Activated CD4-positive, CD25-positive, alpha-beta regulatory T cell treated with anti-CD3 and anti-CD28 coated beads, Interleukin-2, amount 50 U/mL, for 16 hours (primary cell): ENCODE data around the gene GRIP1.

Experiments
- DNase-seq: peaks from one replicate; pipeline ENCODE4 v3.0.0-alpha.2; 2020; ENCODE audit warnings: low read depth, low spot score

Gene GRIP1, protein sequence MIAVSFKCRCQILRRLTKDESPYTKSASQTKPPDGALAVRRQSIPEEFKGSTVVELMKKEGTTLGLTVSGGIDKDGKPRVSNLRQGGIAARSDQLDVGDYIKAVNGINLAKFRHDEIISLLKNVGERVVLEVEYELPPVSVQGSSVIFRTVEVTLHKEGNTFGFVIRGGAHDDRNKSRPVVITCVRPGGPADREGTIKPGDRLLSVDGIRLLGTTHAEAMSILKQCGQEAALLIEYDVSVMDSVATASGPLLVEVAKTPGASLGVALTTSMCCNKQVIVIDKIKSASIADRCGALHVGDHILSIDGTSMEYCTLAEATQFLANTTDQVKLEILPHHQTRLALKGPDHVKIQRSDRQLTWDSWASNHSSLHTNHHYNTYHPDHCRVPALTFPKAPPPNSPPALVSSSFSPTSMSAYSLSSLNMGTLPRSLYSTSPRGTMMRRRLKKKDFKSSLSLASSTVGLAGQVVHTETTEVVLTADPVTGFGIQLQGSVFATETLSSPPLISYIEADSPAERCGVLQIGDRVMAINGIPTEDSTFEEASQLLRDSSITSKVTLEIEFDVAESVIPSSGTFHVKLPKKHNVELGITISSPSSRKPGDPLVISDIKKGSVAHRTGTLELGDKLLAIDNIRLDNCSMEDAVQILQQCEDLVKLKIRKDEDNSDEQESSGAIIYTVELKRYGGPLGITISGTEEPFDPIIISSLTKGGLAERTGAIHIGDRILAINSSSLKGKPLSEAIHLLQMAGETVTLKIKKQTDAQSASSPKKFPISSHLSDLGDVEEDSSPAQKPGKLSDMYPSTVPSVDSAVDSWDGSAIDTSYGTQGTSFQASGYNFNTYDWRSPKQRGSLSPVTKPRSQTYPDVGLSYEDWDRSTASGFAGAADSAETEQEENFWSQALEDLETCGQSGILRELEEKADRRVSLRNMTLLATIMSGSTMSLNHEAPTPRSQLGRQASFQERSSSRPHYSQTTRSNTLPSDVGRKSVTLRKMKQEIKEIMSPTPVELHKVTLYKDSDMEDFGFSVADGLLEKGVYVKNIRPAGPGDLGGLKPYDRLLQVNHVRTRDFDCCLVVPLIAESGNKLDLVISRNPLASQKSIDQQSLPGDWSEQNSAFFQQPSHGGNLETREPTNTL

DNA sequence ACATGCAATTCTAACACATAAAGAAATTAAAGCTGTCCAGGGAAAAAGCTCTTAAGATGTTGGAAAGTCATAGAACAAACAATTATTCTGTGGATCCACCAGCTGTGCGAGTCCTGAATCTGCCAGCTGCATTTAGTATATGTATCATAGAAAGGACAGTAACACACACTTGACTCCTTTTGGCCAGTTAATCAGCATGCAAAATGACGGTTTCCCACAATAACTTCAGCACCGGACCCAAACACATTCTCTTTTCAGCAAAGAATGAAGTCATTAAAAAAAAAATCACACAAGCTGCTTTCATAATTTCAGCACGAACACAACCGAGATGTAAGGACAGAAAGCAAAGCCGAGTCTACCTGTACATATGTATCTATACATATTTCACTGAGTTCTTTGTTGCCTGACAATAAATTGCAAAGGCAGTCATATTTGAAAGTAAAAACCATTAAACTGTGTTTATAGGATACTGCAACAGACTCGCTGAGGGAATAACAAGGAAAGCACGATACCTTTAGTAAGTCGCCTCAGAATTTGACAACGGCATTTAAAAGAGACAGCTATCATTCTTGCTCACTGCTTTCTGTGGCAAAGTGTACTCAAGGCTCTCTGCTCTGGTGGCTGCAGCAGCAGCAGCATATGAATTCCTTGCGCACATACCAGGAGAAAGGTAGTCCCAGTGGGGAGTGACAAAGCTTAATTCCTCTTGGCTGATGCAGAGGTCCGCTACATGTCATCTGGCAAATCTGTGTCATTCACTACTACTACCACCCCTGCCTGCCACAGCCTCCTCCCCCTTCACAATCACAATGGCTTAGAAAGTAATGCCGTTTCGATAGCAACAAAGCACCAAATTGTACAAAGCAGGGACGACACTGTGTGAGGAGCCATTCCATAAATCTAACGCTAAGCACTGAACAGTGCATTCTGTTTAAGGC, at the start of gene GRIP1:
Gene GRIP1 (minus strand): TSS at position 739 of the 938 bp plus-strand sequence. CDS start 172 bp downstream, at position 567.
- no peak for DNase-seq

DNA sequence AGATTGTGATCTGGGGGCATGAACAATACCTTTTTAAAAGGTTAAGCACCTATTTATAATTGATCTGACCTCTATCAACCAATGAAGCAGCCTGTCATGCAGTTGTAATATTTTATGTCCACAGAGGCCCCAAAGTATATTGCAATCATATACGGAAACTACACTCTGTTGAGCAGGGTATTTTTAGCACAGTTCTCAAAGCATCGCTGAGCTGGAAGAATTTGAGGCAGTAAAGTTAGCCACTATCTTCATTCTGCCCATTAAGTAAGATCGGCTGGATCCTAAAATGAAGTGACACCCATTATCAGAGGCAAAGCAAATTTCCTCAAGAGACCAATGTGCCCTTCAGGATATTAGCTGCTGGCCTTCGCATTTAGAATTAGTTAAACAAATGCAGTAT, 47.7 kb upstream of the GRIP1 start:
- no peak for DNase-seq

DNA sequence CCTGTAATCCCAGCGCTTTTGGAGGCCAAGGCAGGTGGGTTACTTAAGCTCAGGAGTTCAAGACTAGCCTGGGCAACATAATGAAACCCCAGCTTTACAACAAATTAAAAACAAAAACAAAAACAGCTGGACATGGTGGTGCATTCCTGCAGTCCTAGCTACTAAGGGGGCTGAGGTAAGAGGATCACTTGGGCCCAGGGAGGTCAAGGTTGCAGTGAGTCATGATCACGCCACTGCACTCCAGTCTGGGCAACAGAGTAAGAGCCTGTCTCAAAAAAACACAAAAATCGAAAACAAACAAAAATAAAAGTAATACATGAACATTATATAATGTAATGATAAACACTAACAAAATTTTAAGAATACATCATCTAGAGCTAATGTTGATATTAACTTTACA, 46.2 kb upstream of the GRIP1 start:
- DNase-seq: no peak

DNA sequence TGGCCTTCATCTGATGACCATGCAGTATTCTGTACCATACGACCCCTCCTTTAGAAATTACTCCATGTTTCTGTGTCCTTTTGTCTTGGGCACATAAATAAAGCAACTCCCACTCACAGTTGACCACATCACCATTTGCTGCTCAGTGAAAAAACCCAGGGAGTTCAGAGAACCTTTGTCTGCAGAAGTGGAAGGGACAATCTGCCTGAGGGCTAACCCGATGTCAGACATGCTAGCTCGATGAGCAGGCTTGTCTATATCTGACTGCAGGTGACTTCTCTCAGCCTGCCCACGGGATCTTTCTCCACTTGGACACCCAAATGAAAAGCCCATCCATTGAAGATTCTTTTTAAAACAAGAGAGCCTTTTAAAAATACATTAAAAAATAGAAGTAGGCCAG, 45.7 kb upstream of the GRIP1 start:
- no peak for DNase-seq

DNA sequence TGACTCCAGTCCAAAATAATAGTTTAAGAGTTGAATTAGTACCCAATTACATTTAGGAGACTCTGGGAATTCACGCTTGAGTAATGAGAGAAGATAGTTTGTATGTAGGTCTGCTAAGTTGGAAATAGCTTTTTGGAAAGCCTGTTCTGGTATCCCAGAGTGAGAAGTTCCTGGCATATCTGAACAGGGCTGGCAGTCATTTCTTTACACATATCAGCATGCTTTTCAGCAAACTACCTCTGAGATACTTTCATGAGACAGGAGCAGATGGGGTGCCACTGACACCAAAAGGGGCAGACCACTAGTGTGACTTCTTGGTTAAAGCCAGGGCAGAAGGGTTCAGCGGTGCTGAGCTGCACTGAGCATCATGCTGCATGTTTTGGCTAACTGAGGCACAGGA, 45.1 kb upstream of the GRIP1 start:
- no peak for DNase-seq

DNA sequence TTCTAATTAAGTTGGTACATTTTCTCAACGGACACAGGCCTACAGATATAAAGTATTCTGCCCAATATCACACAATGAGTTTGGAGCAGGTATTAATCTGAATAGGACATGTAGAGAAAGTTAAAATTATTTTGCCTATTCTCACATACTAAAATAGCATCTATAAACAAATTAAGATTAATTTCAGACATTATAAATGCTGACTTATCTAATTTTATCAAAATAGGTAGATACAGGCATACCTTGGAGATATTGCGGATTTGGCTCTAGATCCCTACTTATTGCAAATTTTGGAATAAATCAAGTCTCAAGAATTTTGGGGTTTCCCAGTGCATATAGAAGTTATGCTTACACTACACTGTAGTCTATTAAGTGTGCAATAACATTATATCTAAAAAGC, 41.0 kb upstream of the GRIP1 start:
- no peak for DNase-seq

DNA sequence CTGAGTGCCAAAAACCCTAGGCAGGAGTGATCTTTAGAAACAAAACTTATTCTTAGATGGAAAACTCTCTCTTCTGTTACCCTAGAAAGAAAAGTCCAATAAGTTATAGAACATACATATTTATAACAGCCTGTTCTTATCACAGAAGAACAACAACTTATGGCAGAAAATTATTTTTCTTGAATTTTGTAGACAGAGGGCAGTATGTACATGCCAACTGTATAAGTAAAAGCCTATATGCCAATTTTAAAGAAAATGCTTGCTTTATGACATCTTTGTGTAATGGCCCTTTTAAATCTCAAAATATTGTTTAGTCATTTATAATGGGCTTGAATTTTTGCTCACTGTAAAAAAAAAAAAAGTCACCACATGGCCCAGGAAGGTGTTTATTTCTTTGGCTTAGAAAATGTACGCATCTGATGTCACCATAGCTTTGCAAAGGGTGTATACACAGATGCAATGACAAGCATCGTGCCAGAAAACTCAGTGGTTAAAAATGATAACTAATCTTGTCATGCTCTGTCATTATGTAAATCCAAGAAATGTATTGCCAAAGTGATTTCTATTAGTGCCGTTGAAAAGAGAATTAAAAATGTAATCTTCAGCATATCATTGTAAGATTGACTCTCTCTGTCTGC, 38.3 kb upstream of the GRIP1 start:
- DNase-seq: no peak

DNA sequence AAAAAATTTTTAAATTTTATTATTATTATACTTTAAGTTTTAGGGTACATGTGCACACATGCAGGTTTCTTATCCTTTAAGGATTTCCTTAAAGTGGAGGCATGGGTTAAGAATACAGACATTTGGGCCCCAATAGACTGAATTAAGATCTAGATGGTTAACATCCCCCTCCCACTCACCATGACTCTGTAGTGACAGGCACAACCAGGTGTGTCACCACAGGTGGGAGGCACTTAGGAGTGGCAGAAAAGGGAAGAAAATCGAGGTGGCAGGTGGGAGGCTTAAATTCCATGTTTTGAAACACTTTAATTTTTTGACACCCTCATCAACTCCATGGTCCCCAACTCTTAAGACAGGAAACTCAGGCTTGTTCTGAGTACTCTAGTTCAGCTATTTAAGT, 37.6 kb upstream of the GRIP1 start:
- no peak for DNase-seq

DNA sequence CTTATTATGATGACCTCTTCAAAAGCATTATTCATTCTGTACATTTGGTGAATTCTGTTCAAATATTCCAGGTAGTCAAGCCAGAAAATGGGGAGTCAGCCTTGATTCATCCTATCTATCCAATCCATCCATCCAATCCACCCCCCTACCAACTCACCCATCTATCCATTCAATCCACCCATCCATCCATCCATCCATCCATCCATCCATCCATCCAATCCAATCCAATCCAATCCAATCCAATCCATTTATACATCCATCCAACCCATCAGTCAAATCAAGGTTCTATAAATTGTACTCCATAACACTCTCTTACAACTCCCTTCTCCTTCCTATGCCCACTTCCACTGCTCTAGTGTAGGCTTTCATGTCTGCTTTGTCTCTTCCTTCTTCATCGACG, 35.8 kb upstream of the GRIP1 start:
- no peak for DNase-seq

DNA sequence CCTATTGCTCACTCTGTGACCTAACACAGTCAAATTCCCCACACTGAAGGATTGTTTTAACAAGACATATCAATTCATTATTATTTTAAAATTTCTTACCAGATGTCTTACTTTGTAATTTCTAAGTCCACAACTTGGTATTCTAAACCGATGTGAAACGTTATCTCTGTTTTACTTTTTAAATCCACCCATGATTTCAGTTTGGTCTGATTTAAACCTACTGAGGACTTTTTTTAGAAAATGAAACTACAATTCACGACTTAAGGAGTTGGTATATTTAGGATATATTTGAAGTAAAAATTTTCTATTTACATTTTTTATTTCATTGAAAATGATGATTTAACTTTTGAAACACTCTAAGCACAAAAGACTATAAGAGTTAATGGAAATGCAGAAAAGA, 35.1 kb upstream of the GRIP1 start:
- no peak for DNase-seq

DNA sequence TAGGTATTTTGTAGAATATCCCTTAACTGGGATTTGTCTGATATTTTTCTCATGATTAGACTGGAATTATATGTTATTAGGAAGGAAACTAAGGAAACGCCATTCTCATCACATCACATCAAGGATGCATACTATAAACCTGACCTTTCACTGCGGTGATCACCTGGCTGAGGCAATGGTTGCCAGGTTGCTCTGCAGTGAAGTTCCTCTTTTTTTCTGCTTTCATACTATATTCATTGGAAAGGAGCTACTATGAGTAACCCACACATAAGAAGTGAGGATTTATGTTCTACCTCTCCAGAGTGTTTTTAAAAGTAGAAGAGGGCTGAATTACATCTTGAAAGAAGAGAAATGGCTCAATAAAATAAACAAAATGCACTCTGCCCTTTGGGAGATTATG, 31.0 kb upstream of the GRIP1 start:
- no peak for DNase-seq

DNA sequence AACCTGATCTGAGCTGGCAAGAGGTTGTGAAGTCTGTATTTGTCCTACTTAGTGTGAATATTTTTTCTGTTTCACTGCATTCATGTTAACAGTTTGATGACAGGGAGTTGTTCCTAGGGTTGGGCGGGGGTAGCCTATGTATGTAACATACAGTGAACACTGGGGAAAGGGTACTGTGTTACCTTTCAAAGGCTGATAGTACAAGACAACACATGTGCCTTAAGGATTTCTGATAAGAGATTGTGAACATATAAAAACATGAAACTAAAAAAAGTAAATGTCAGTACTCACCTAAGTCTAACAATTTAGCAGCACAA, 30.5 kb upstream of the GRIP1 start:
- DNase-seq: no peak

DNA sequence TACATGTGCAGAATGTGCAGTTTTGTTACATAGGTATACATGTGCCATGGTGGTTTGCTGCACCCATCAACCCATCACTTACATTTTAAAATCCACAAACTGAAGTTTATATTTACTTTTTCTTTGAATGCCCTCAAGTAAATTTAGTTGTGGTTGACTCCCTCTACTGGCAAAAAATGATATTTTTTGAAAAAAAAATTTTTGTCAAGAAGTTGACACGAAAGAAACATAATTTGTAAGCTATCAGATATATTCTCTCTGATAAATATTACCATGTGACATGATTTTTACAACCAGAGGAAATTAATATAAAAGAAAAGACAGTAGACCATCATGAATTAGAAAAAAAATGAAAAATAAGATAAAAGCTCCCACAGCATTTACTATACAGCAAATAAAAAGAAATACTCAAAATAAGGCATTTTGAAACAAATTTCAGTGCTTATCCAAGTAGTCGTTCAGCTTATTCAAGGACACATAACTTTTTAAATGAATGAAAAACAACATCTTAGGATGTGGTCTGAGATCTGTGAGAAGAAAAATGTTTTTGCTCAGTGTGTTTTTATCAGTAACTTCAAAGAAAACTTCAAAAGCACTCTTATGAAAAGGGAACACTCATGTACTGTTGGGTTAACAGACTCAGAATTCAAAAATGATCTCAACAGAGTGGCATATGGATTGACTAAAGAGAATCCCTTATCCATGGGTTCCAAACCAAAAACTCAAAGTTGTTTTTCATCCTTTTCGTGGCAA, 30.0 kb upstream of the GRIP1 start:
- DNase-seq: no peak

DNA sequence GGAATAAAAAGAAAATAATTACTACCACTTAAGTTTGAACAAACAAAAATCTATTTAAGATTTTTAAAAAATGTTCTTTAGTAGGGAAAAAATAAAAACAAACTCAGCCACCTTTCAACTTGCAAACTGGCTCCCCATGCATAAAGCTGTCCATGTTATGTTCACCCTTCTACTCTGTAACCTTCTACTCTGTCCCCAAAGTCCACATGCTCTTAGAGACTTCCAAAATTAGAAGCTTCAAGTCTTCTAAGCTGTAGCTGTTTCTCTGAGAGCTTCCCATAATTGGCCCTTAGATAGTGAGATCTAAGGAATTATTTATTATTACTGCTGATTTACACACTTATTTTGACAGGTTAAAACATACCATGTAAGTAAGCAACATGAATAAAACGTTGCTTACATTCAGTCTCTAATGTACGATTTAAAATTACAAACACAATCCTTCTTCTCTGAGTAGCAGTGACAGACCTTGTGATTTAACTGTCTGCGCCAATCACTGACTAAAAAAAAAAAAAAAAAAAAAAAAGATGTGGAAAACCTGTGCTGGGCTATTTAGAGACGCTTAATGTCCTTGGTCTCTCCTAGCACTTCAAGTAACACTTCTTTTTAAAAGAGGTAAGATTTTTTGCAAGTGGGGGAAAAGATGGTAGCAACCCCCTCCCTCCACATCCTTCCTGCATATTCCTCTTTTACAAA, 28.3 kb upstream of the GRIP1 start:
- DNase-seq: no peak

DNA sequence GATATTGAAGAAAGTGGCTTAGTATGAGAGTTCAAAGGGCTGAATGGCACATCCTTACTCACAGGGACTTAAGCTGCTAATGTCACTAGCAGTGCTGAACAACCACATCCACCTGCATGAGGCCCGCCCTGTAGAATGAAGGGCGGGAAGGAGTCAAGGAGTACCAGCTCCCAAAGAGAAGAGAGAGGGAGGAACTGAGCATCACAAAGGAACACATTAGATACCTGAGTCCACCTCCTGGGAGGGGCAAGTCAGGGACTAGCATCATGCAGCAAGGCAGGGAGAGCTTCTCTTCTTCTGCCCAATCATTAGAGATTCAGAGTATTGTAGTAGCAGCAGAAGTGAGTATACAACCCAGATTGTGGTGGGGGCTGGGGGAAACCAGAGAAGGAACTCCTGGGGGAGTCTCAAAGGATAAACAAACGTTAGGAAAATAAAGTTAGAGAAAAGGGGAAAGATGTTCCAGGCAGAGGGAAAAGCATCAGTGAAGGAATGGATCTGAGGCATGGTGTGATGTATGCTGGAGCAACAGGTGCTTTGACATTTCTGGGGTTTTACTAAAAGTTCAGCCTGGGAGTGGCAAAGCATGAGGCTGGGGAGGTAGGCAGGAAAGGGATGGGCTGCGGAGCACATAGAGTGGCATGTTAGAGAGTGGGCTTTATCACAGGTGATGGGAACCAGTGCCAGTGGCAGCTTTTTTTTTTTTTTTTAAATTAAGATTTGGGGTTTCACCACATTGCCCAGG, 21.0 kb upstream of the GRIP1 start:
- DNase-seq: no peak

DNA sequence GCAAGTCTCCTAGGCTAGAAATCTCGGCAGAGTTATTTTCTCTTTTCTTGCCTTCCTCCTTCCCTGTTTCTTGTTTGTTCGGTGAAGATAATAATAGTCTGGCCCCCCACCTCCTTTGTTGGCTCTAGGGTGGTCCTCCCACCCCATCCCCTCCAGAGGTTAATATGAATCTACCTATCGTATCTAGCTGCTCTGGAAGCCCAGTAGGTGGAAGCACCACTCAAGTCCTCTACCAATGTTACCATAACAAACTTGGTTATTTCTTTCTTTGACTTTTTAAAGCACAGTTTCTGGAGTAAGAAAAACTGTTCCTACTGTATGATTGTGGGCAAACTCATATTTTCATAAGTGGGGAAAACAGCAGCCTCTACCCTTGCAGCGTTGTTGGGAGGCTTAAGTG, 19.7 kb upstream of the GRIP1 start:
- no peak for DNase-seq

DNA sequence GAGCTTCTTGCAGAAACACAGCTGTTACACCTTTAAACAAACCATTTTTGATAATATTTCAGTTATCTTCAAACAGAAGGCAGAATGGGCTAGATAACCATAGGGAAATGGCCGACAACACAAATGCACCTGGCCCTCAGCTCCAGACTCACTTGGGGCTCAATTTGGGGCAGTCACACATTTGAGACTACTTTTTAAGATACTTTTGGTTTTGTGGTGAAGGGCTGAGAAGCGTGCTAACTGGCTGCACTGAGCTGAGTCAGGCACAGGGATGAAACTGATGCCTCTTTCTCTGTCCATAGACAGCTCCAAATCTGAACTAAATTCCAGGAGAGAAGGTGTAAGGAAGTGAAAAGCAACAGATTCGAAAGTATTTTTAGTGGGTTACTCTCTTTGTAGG, 18.5 kb upstream of the GRIP1 start:
- no peak for DNase-seq

DNA sequence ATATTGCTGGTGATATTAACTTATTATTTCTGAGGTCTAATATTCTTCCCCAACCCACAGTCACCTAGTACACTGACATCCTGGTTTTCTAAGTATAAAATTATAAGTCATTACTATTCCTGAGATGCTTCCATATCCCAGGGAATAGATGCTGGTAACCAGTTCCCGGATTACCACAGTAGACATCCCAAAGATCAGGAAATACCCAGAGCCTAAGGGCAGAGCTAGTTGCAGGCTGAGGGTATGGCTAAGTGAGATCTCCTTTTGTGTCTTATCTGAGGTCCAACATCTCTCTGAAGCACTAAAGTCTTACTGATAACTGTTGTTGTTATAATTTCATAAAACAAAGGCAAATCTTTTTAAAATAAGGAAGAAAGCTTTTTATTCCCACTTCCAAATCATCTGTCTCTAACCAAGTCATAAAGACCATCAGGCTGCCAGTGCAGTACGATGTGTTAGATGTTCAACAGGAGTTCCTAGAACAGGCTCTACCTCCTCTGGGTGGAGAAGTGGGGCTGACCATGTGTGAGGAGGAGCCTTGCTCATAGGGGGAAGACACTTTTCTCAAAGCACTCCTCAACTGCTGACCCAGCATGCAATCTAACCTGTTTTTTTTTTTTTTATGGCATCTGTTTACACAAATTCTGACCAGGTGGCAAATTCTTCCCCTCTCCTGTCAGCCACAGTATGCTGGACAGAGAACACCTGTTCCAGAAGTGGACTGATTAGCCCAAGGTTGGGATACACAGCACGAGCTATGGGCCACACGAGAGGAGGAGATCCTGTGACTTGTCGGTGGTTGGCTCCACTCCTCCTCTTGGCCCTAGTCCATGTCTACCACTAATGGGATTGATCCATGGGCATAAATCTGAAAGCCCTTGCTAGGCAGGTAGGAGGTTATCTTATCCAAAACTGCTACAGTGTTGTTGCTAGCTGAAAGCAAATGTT, 16.1 kb upstream of the GRIP1 start:
- DNase-seq: no peak
